Fibroblast of lung (primary cell): Measurements from ENCODE around the gene TBK1. TPM values are rescaled to one million over a fixed set of nuclear protein-coding genes. Genes with fewer than 3 reads are reported as not detected.
A peak's percentile ranks its signal among the peaks of the same experiment; 100 is the strongest.
"Not testable (repeated sequence)": the region's sequence is repeated elsewhere in the genome, so short reads cannot be mapped to it uniquely, and the experiment has no call there.

Source experiments
- DNase-seq, 2 donors: peaks; one replicate each; pipeline versions ENCODE4 v3.0.0 to v3.0.0-alpha.2; 2010; ENCODE audit warnings: low read depth in 2 of 2
- H2AFZ ChIP-seq: 2 replicates; pipeline ENCODE4 v1.5.1; 2012; ENCODE audit warnings: low read length, control low read depth, inconsistent platforms
- H3K27ac ChIP-seq: 2 replicates; pipeline ENCODE4 v1.5.1; 2011; ENCODE audit warnings: low read length, control low read depth; ENCODE audit not compliant: insufficient read depth
- H3K27me3 ChIP-seq: 2 replicates; pipeline ENCODE4 v1.5.1; 2011; ENCODE audit warnings: mild to moderate bottlenecking, low read length; ENCODE audit not compliant: control insufficient read depth, insufficient read depth
- H3K36me3 ChIP-seq: 2 replicates; pipeline ENCODE4 v1.5.1; 2011; ENCODE audit warnings: low read length; ENCODE audit not compliant: control insufficient read depth, insufficient read depth
- H3K4me1 ChIP-seq: 2 replicates; pipeline ENCODE4 v1.5.1; 2011; ENCODE audit warnings: low read length; ENCODE audit not compliant: control insufficient read depth, insufficient read depth; ENCODE audit errors: extremely low read depth
- H3K4me2 ChIP-seq: 2 replicates; pipeline ENCODE4 v1.5.1; 2011; ENCODE audit warnings: low read length, control low read depth; ENCODE audit not compliant: insufficient read depth; ENCODE audit errors: extremely low read depth
- H3K4me3 ChIP-seq, 4 experiments: fragments of 200-600 bp in 1 of 4; sonication (generic) in 1 of 4; replicated peaks in 1 of 4; 2 replicates each; pipeline ENCODE4 v1.5.1; 2011 to 2016; ENCODE audit warnings: low read length in 4 of 4, low read depth in 3 of 4, mild to moderate bottlenecking in 3 of 4, control low read depth in 2 of 4, inconsistent platforms in 1 of 4, mixed read lengths in 1 of 4; ENCODE audit not compliant: insufficient read depth in 1 of 4; ENCODE audit errors: control extremely low read depth in 1 of 4
- H3K79me2 ChIP-seq: 2 replicates; pipeline ENCODE4 v1.5.1; 2012; ENCODE audit warnings: mild to moderate bottlenecking, low read length, inconsistent platforms; ENCODE audit not compliant: control insufficient read depth, insufficient read depth
- H3K9ac ChIP-seq: 2 replicates; pipeline ENCODE4 v1.5.1; 2011; ENCODE audit warnings: mild to moderate bottlenecking, low read length, control low read depth; ENCODE audit not compliant: insufficient read depth
- H3K9me3 ChIP-seq: 2 replicates; pipeline ENCODE4 v1.5.1; 2012; ENCODE audit warnings: low read depth, low read length; ENCODE audit not compliant: control insufficient read depth, insufficient read depth
- H4K20me1 ChIP-seq: 2 replicates; pipeline ENCODE4 v1.5.1; 2011; ENCODE audit warnings: low read length; ENCODE audit not compliant: control insufficient read depth, insufficient read depth; ENCODE audit errors: extremely low read depth
- CTCF ChIP-seq, 2 donors: IDR thresholded peaks in 1 of 2; conservative IDR thresholded peaks in 1 of 2; 1 replicate in 1 of 2; 2 replicates in 1 of 2; pipeline ENCODE4 v1.5.1; 2011 to 2012; ENCODE audit warnings: low read length in 2 of 2, control low read depth in 1 of 2, inconsistent platforms in 1 of 2, low read depth in 1 of 2, mild to moderate bottlenecking in 1 of 2
- EZH2 ChIP-seq: IDR thresholded peaks from 2 replicates; pipeline ENCODE4 v1.5.1; 2012; ENCODE audit warnings: low read length, control low read depth, mild to moderate bottlenecking; ENCODE audit errors: missing control alignments
- polyA plus RNA-seq, 2 donors: library from polyadenylated mRNA; depleted of rRNA in 1 of 2; stranded (reverse) in 1 of 2; unstranded in 1 of 2; fragments of >200 nt; gene quantifications; 2 replicates each; pipeline ENCODE4 v1.2.1, GENCODE V29; 2011 to 2012; ENCODE audit warnings: missing spikeins in 1 of 2
- total RNA-seq: library from RNA; depleted of rRNA; stranded (reverse); fragments of >200 nt; gene quantifications from 2 replicates; pipeline ENCODE4 v1.2.1, GENCODE V29; 2014

Gene TBK1
- total and polyA plus RNA-seq, 2 donors (not counting 1 experiment from before 2014, with no cell fraction given), result 26.5 to 42.9 TPM

DNA sequence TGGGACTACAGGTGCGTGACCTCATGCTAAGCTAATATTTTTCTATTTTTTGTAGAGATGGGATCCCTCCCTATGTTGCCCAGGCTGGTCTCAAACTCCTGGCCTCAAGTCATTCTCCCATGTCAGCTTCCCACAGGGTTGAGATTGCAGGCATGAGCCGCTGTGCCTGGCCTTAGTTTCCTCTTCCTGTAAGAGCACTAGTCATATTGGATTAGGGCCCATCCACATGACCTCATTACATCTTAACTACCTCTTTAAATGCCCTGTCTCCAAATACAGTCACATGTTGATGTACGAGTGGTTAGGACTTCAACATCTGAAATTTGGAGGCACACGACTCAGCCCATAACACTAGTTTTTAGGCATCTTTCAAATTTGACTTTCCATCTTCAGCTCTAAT is 86.2 kb downstream of the TBK1 start:
- H3K4me2 ChIP-seq, result no peak overlapping the region
- no peak overlapping the region for H3K27ac ChIP-seq
- H3K27me3 ChIP-seq, result no peaks in the 10 kb centered on the region
- H3K9me3 ChIP-seq, result no peaks in the 10 kb centered on the region
- H3K4me3 ChIP-seq, result no peak overlapping the region
- DNase-seq, result peak in 1 of 2 donors; percentile 17
- no peak for TF ChIP-seq CTCF (conservative IDR thresholded peaks at IDR 0.05 in 1 of 2, IDR thresholded peaks at IDR 0.05 in 1 of 2; ENCODE audit: low read depth in 1 of 2, low read length in 2 of 2)
- TF ChIP-seq EZH2, result no peak
- H4K20me1 ChIP-seq, result no peaks in the 10 kb centered on the region
- no peaks in the 10 kb centered on the region for H3K4me1 ChIP-seq
- H3K36me3 ChIP-seq, result no peaks in the 10 kb centered on the region
- H3K79me2 ChIP-seq, result no peaks in the 10 kb centered on the region
- no peak overlapping the region for H2AFZ ChIP-seq
- H3K9ac ChIP-seq, result no peak overlapping the region

GRCh38 chr12:64542409-64543047 is 90.6 kb downstream of the TBK1 start:
- not testable (repeated sequence) for H3K27ac ChIP-seq, H3K9me3 ChIP-seq, H2AFZ ChIP-seq, H3K4me3 ChIP-seq, H3K27me3 ChIP-seq, H3K9ac ChIP-seq, H3K79me2 ChIP-seq, H4K20me1 ChIP-seq, H3K36me3 ChIP-seq, H3K4me1 ChIP-seq, H3K4me2 ChIP-seq
- peak in 1 of 2 donors; percentile 65 for DNase-seq

DNA sequence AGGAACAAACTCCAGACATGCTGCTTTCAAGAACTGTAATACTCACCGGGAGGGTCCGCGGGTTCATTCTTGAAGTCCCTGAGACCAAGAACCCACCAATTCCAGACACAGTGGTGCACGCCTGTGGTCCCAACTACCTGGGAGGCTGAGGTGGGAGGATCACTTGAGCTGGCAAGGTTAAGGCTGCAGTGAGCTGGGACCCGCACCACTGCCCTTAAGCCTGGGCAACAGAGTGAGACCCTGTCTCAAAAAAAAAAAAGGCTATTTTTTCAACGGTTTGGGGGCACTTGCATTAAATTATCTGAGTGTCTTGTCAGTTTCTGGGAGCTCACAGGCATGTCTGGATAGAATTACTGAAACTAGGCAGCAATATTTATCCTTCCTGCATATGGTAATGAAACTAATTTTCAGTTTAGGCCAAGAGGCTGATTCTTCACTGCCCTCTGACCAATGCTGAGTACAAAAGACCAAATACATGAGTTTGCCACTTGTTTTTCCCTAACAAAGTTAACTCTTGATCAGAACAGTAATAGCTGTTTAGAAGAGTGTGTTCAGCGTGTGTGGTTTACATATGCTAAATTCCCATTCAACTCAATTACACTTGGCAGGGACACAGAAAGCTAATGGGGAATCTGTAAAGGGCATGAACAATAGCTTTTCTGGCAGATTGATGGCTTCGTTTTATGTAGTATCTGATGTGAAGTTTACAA is 92.6 kb downstream of the TBK1 start:
- DNase-seq, result no peak
- Histone ChIP-seq H3K4me2 (no peak overlapping the region), H3K36me3 (no peaks in the 10 kb centered on the region), H3K4me3 (no peak overlapping the region), H4K20me1 (no peaks in the 10 kb centered on the region), H3K79me2 (no peaks in the 10 kb centered on the region), H3K27me3 (no peaks in the 10 kb centered on the region), H3K9me3 (no peaks in the 10 kb centered on the region), H3K9ac (no peak overlapping the region), H2AFZ (no peak overlapping the region), H3K4me1 (no peaks in the 10 kb centered on the region), H3K27ac (no peak overlapping the region)
- TF ChIP-seq EZH2 (no peak), CTCF (conservative IDR thresholded peaks at IDR 0.05 in 1 of 2, IDR thresholded peaks at IDR 0.05 in 1 of 2; ENCODE audit: low read depth in 1 of 2, low read length in 2 of 2) (no peak)
